Panc1 (cell line): Measurements from ENCODE around the gene RNF130. TPM values are rescaled to one million over a fixed set of nuclear protein-coding genes. Genes with fewer than 3 reads are reported as not detected.

Experiments
- ATAC-seq: fragments of 200-7000 bp; cut with Tn5 transposase; 2 replicates; pipeline ENCODE4 v1.9.1; 2020; ENCODE audit warnings: mild to moderate bottlenecking, moderate library complexity
- BruUV-seq: library from RNA; stranded (reverse); fragments of 400-500 nt; replicated peaks from 2 replicates; lab custom pipeline; 2021; lab: Mats Ljungman, UMichigan
- CTCF ChIA-PET: fragments of 300-600 bp; sonication (Branson Sonifier 250); formaldehyde crosslinking; loops from one replicate; lab custom pipeline; 2022; ENCODE audit warnings: antibody characterized with exemption; lab: Charles Lee
- POLR2A ChIA-PET: fragments of 300-600 bp; sonication (Branson Sonifier 250); formaldehyde crosslinking; loops from one replicate; lab custom pipeline; 2022; ENCODE audit warnings: antibody characterized with exemption; lab: Charles Lee
- DNase-seq: peaks from one replicate; pipeline ENCODE4 v3.0.0-alpha.2; 2010; ENCODE audit warnings: low read depth, low spot score
- H3K27ac ChIP-seq: 2 replicates; pipeline ENCODE4 v1.5.1; 2011; ENCODE audit warnings: mild to moderate bottlenecking, low read length, inconsistent platforms
- H3K27me3 ChIP-seq: fragments of 200-500 bp; sonication (Bioruptor generic); 2 replicates; pipeline ENCODE4 v1.6.0; 2014; ENCODE audit warnings: low read length, inconsistent platforms; ENCODE audit not compliant: control insufficient read depth, insufficient read depth
- H3K36me3 ChIP-seq: fragments of 200-500 bp; sonication (Bioruptor generic); 2 replicates; pipeline ENCODE4 v1.5.1; 2014; ENCODE audit warnings: inconsistent platforms, mild to moderate bottlenecking, low read length, moderate library complexity; ENCODE audit not compliant: control insufficient read depth, insufficient read depth
- H3K4me1 ChIP-seq: 2 replicates; pipeline ENCODE4 v1.5.1; 2011; ENCODE audit warnings: inconsistent platforms, mild to moderate bottlenecking, low read length, moderate library complexity; ENCODE audit not compliant: control insufficient read depth, insufficient read depth
- H3K4me3 ChIP-seq, 2 experiments: 2 replicates each; pipeline ENCODE4 v1.5.1; 2011 to 2012; ENCODE audit warnings: low read depth in 2 of 2, low read length in 2 of 2, mild to moderate bottlenecking in 2 of 2, inconsistent platforms in 1 of 2, moderate library complexity in 1 of 2
- H3K9me3 ChIP-seq: fragments of 200-500 bp; sonication (Bioruptor generic); 2 replicates; pipeline ENCODE4 v1.5.1; 2014; ENCODE audit warnings: low read depth, mild to moderate bottlenecking, inconsistent platforms, low read length, moderate library complexity; ENCODE audit not compliant: control insufficient read depth, insufficient read depth
- POLR2AphosphoS5 ChIP-seq: IDR thresholded peaks from 2 replicates; pipeline ENCODE4 v1.6.1; 2012; ENCODE audit warnings: mild to moderate bottlenecking, low read depth, low read length, moderate library complexity
- REST ChIP-seq, 2 experiments: IDR thresholded peaks; 2 replicates each; pipeline ENCODE4 v1.6.1; 2011 to 2012; ENCODE audit warnings: low read depth in 2 of 2, control low read depth in 1 of 2, low read length in 1 of 2, mild to moderate bottlenecking in 1 of 2, moderate library complexity in 1 of 2; ENCODE audit not compliant: insufficient read depth in 1 of 2
- SIN3A ChIP-seq: IDR thresholded peaks from 2 replicates; pipeline ENCODE4 v1.6.1; 2012; ENCODE audit warnings: low read depth, mild to moderate bottlenecking, low read length, moderate library complexity, borderline replicate concordance; ENCODE audit not compliant: insufficient read depth
- TCF7L2 ChIP-seq: IDR thresholded peaks from 2 replicates; pipeline ENCODE4 v1.6.1; 2011; ENCODE audit warnings: mild to moderate bottlenecking, low read depth, low read length, inconsistent platforms
- in situ Hi-C: cut with HindIII; loops from 2 replicates; pipeline ENCODE4 v1.10.0; 2016; ENCODE audit warnings: low sequenced_read_pairs, low pct_unique_long_range_greater_than_20kb
- intact Hi-C: fragments of 100-400 bp; cut with micrococcal nuclease; formaldehyde crosslinking; loops from one replicate; pipeline ENCODE4 v1.10.0; 2022; ENCODE audit not compliant: unreplicated experiment
- total RNA-seq: library from RNA; stranded (reverse); gene quantifications from one replicate; pipeline ENCODE4 v1.2.1, GENCODE V29; 2021; ENCODE audit not compliant: unreplicated experiment
- TF ChIP-seq, protein P1 (sequence below): fragments of 450-650 bp; IDR thresholded peaks from 2 replicates; pipeline ENCODE4 v1.5.1; 2017; ENCODE audit warnings: mild to moderate bottlenecking

RNF130 gene
- total RNA-seq, 1 experiment from 2014 or later = 73.1 TPM

DNA sequence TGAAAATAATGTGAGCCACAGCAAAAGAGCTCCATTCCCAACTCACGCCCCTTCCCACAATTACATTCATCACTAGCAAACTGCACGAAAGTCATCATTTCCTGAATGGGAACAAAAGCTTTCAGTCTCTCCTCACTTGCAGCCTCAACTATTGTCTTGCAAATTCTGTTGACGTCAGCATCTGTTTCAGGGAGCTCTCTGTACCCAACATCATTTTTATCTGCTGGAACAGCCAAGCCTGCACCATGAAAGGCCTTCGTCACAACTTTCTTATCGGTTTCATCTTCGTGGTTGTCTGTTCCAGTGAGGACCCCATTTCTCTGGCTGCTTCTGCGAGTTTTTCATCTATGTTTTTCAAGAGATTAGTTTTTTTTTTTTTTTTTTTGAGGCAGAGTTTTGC, 14.3 kb upstream of the RNF130 start:
- TF ChIP-seq TCF7L2 (no peak), REST (IDR thresholded peaks at IDR 0.05; ENCODE audit: insufficient read depth in 1 of 2, low read depth in 2 of 2, low read length in 1 of 2) (no peak), SIN3A (no peak), POLR2AphosphoS5 (no peak)
- TF ChIP-seq, protein P1, sequence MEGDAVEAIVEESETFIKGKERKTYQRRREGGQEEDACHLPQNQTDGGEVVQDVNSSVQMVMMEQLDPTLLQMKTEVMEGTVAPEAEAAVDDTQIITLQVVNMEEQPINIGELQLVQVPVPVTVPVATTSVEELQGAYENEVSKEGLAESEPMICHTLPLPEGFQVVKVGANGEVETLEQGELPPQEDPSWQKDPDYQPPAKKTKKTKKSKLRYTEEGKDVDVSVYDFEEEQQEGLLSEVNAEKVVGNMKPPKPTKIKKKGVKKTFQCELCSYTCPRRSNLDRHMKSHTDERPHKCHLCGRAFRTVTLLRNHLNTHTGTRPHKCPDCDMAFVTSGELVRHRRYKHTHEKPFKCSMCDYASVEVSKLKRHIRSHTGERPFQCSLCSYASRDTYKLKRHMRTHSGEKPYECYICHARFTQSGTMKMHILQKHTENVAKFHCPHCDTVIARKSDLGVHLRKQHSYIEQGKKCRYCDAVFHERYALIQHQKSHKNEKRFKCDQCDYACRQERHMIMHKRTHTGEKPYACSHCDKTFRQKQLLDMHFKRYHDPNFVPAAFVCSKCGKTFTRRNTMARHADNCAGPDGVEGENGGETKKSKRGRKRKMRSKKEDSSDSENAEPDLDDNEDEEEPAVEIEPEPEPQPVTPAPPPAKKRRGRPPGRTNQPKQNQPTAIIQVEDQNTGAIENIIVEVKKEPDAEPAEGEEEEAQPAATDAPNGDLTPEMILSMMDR = no peak
- ChIA-PET POLR2A (no interaction called here), CTCF (no interaction called here)
- no peaks in the 10 kb centered on the region for H3K36me3 ChIP-seq
- BruUV-seq = no TSS peak
- no peak for ATAC-seq
- intact Hi-C loops (no loop called here), in situ Hi-C loops (no loop called here)
- H3K27me3 ChIP-seq = no peaks in the 10 kb centered on the region
- H3K9me3 ChIP-seq = no peaks in the 10 kb centered on the region
- no peak overlapping the region for H3K4me3 ChIP-seq
- H3K27ac ChIP-seq = no peak overlapping the region
- peaks cover under 1% of the 10 kb centered on the region; the same call in 1 of the 2 replicates for H3K4me1 ChIP-seq
- no peak for DNase-seq

- H3K27me3 ChIP-seq = no peaks in the 10 kb centered on the region
- H3K4me1 ChIP-seq = no peaks in the 10 kb centered on the region
- no peak; the same call in 1 of the 2 replicates for ATAC-seq
- CTCF ChIA-PET = no interaction called here
- no peaks in the 10 kb centered on the region for H3K36me3 ChIP-seq
- no peak for DNase-seq
- no peak for TF ChIP-seq REST (IDR thresholded peaks at IDR 0.05; ENCODE audit: insufficient read depth in 1 of 2, low read depth in 2 of 2, low read length in 1 of 2)
- no peak for TF ChIP-seq SIN3A
- H3K9me3 ChIP-seq = no peaks in the 10 kb centered on the region
- in situ Hi-C loops = no loop called here
- BruUV-seq = no TSS peak
- no peak overlapping the region for H3K27ac ChIP-seq
- POLR2A ChIA-PET = no interaction called here
- no peak overlapping the region for H3K4me3 ChIP-seq
- intact Hi-C loops = no loop called here
These were observed 13.3 kb upstream of the RNF130 start for GRCh38 chr5:180084638-180085561.
